IMR-90 (cell line): ENCODE measurements around the gene PITX1. TPM values are rescaled to one million over a fixed set of nuclear protein-coding genes. Genes with fewer than 3 reads are reported as not detected.

Experiments used
- ATAC-seq: fragments of 200-7000 bp; cut with Tn5 transposase; 2 replicates; pipeline ENCODE4 v1.9.1; 2020; ENCODE audit warnings: low read depth, mild to moderate bottlenecking, moderate library complexity
- BruUV-seq: library from RNA; stranded (reverse); fragments of 400-500 nt; replicated peaks from 2 replicates; lab custom pipeline; 2021; lab: Mats Ljungman, UMichigan
- CTCF ChIA-PET: fragments of 300-600 bp; formaldehyde crosslinking; extraction: SDS; loops from one replicate; lab custom pipeline; 2021; ENCODE audit warnings: antibody characterized with exemption; lab: Yijun Ruan, JAX
- POLR2A ChIA-PET: fragments of 300-600 bp; sonication (Branson Sonifier 250); formaldehyde crosslinking; loops from one replicate; lab custom pipeline; 2022; ENCODE audit warnings: antibody characterized with exemption; ENCODE audit not compliant: unreplicated experiment; lab: Charles Lee
- DNase-seq: peaks from one replicate; pipeline ENCODE4 v3.0.0; 2013
- H2AFZ ChIP-seq: replicated peaks from 2 replicates; pipeline ENCODE3; 2013; ENCODE audit warnings: low read length, mild to moderate bottlenecking; ENCODE audit not compliant: poor library complexity
- H2AK5ac ChIP-seq: 2 replicates; pipeline ENCODE4 v1.6.1; 2013; ENCODE audit warnings: low read depth, low read length, inconsistent platforms
- H2AK9ac ChIP-seq: replicated peaks from 2 replicates; pipeline ENCODE3; 2013; ENCODE audit warnings: mild to moderate bottlenecking, low read depth, low read length, moderate library complexity; ENCODE audit not compliant: poor library complexity
- H2BK120ac ChIP-seq: 2 replicates; pipeline ENCODE4 v1.6.1; 2013; ENCODE audit warnings: low read depth, low read length, inconsistent platforms
- H2BK15ac ChIP-seq: 3 replicates; pipeline ENCODE4 v1.6.1; 2013; ENCODE audit warnings: low read depth, low read length, inconsistent platforms
- H2BK20ac ChIP-seq: 2 replicates; pipeline ENCODE4 v1.6.1; 2013; ENCODE audit warnings: low read depth, mild to moderate bottlenecking, inconsistent platforms, low read length, moderate library complexity
- H2BK5ac ChIP-seq: 2 replicates; pipeline ENCODE4 v1.6.1; 2013; ENCODE audit warnings: mild to moderate bottlenecking, low read depth, low read length, inconsistent platforms; ENCODE audit not compliant: poor library complexity, severe bottlenecking
- H3K14ac ChIP-seq: replicated peaks from 2 replicates; pipeline ENCODE4 v1.6.1; 2013; ENCODE audit warnings: low read depth, low read length, inconsistent platforms
- H3K18ac ChIP-seq: 2 replicates; pipeline ENCODE4 v1.6.1; 2013; ENCODE audit warnings: low read depth, low read length, control low read depth
- H3K23ac ChIP-seq: 2 replicates; pipeline ENCODE4 v1.6.1; 2013; ENCODE audit warnings: low read depth, low read length, inconsistent platforms
- H3K27ac ChIP-seq: 2 replicates; pipeline ENCODE4 v1.5.1; 2013; ENCODE audit warnings: mild to moderate bottlenecking, control low read depth, low read length; ENCODE audit not compliant: insufficient read depth
- H3K27me3 ChIP-seq: 2 replicates; pipeline ENCODE4 v1.6.1; 2013; ENCODE audit warnings: low read length; ENCODE audit not compliant: control insufficient read depth, insufficient read depth
- H3K36me3 ChIP-seq: 2 replicates; pipeline ENCODE4 v1.6.1; 2013; ENCODE audit warnings: low read length, mixed read lengths; ENCODE audit not compliant: control insufficient read depth, insufficient read depth
- H3K4ac ChIP-seq: 2 replicates; pipeline ENCODE4 v1.6.1; 2013; ENCODE audit warnings: low read depth, low read length, inconsistent platforms
- H3K4me1 ChIP-seq: 2 replicates; pipeline ENCODE4 v1.6.1; 2013; ENCODE audit warnings: low read length, mixed read lengths; ENCODE audit not compliant: control insufficient read depth, insufficient read depth
- H3K4me2 ChIP-seq: 2 replicates; pipeline ENCODE4 v1.6.1; 2013; ENCODE audit warnings: low read depth, mild to moderate bottlenecking, control low read depth, low read length, moderate library complexity
- H3K4me3 ChIP-seq: 2 replicates; pipeline ENCODE4 v1.5.1; 2013; ENCODE audit warnings: low read depth, mild to moderate bottlenecking, control low read depth, low read length, moderate library complexity; ENCODE audit not compliant: insufficient read depth
- H3K56ac ChIP-seq: 2 replicates; pipeline ENCODE4 v1.6.1; 2013; ENCODE audit warnings: low read length, inconsistent platforms; ENCODE audit not compliant: insufficient read depth; ENCODE audit errors: extremely low read depth
- H3K79me1 ChIP-seq, 2 experiments: 2 replicates each; pipeline ENCODE4 v1.6.1; 2013; ENCODE audit warnings: low read length in 2 of 2, inconsistent platforms in 1 of 2, low read depth in 1 of 2
- H3K9ac ChIP-seq: 2 replicates; pipeline ENCODE4 v1.6.1; 2013; ENCODE audit warnings: low read depth, low read length, control low read depth
- H3K9me1 ChIP-seq: 2 replicates; pipeline ENCODE4 v1.6.1; 2013; ENCODE audit warnings: low read length, inconsistent platforms; ENCODE audit not compliant: insufficient read depth
- H3K9me3 ChIP-seq: 2 replicates; pipeline ENCODE4 v1.6.1; 2013; ENCODE audit warnings: low read length; ENCODE audit not compliant: control insufficient read depth, insufficient read depth
- H4K20me1 ChIP-seq: 2 replicates; pipeline ENCODE4 v1.6.1; 2013; ENCODE audit warnings: low read length, inconsistent platforms; ENCODE audit not compliant: insufficient read depth
- H4K5ac ChIP-seq: 2 replicates; pipeline ENCODE4 v1.6.1; 2013; ENCODE audit warnings: mild to moderate bottlenecking, low read depth, low read length, control low read depth
- H4K8ac ChIP-seq, 2 experiments: 2 replicates each; pipeline ENCODE4 v1.6.1; 2013; ENCODE audit warnings: low read depth in 2 of 2, low read length in 2 of 2, control low read depth in 1 of 2, inconsistent platforms in 1 of 2
- H4K91ac ChIP-seq: 2 replicates; pipeline ENCODE4 v1.6.1; 2013; ENCODE audit warnings: low read depth, low read length, inconsistent platforms; ENCODE audit not compliant: insufficient read depth
- BHLHE40 ChIP-seq: fragments of 150-350 bp; IDR thresholded peaks from 2 replicates; pipeline ENCODE4 v1.6.1; 2016; ENCODE audit warnings: mild to moderate bottlenecking, low read depth, low read length
- CHD1 ChIP-seq: IDR thresholded peaks from 2 replicates; pipeline ENCODE4 v1.6.1; 2012; ENCODE audit warnings: low read depth, low read length, improper control_type of control experiment
- CTCF ChIP-seq: conservative IDR thresholded peaks from 2 replicates; pipeline ENCODE4 v1.5.1; 2012; ENCODE audit warnings: mild to moderate bottlenecking, low read depth, low read length, improper control_type of control experiment
- FOS ChIP-seq: fragments of 150-350 bp; IDR thresholded peaks from 2 replicates; pipeline ENCODE4 v1.6.1; 2016; ENCODE audit warnings: low read depth, low read length
- MAFK ChIP-seq: IDR thresholded peaks from 2 replicates; pipeline ENCODE4 v1.6.1; 2012; ENCODE audit warnings: low read depth, low read length, improper control_type of control experiment
- MXI1 ChIP-seq: IDR thresholded peaks from 2 replicates; pipeline ENCODE4 v1.6.1; 2012; ENCODE audit warnings: low read depth, mild to moderate bottlenecking, low read length, moderate library complexity, borderline replicate concordance
- POLR2A ChIP-seq: IDR thresholded peaks from 2 replicates; pipeline ENCODE4 v1.6.1; 2012; ENCODE audit warnings: mild to moderate bottlenecking, low read depth, low read length
- RAD21 ChIP-seq: IDR thresholded peaks from 2 replicates; pipeline ENCODE4 v1.6.1; 2012; ENCODE audit warnings: low read length, improper control_type of control experiment
- RFX5 ChIP-seq: IDR thresholded peaks from 2 replicates; pipeline ENCODE4 v1.8.0; 2012; ENCODE audit warnings: low read depth, mild to moderate bottlenecking, low read length, moderate library complexity
- SMC3 ChIP-seq: fragments of 150-350 bp; IDR thresholded peaks from 2 replicates; pipeline ENCODE4 v1.6.1; 2016; ENCODE audit warnings: low read depth, mild to moderate bottlenecking, antibody characterized with exemption, low read length, moderate library complexity
- WGBS, 2 experiments: methylation state at CpG; one replicate each; pipeline versions ENCODE4 v1.1.5 to v1.1.7; 2013; ENCODE audit warnings: missing lambda C conversion rate in 2 of 2; ENCODE audit not compliant: insufficient read length in 1 of 2; ENCODE audit errors: extremely low coverage in 2 of 2; 5-methylcytosine and 5-hydroxymethylcytosine counted together
- dilution Hi-C: fragments of 300-500 bp; cut with HindIII; formaldehyde crosslinking; loops from one replicate; pipeline ENCODE4 v1.14.3; 2018; ENCODE audit warnings: low sequenced_read_pairs; ENCODE audit not compliant: unreplicated experiment
- in situ Hi-C: fragments of 300-500 bp; cut with MboI; formaldehyde crosslinking; loops from 3 replicates; pipeline ENCODE4 v1.14.3; 2019; ENCODE audit warnings: low sequenced_read_pairs, inconsistent platforms, mixed read lengths
- intact Hi-C: fragments of 100-400 bp; cut with micrococcal nuclease; formaldehyde crosslinking; loops from 2 replicates; pipeline ENCODE4 v1.10.0; 2022
- polyA plus RNA-seq, 3 experiments: library from polyadenylated mRNA; depleted of rRNA; stranded (reverse); fragments of >200 nt; gene quantifications; 2 replicates each; pipeline ENCODE4 v1.2.3, GENCODE V29; 2012; ENCODE audit warnings: low replicate concordance in 1 of 3
- total RNA-seq: library from RNA; depleted of rRNA; stranded (reverse); fragments of >200 nt; gene quantifications from 2 replicates; pipeline ENCODE4 v1.2.3, GENCODE V29; 2012
- TF ChIP-seq, protein P1 (sequence below): fragments of 150-350 bp; IDR thresholded peaks from 2 replicates; pipeline ENCODE4 v1.6.1; 2016; ENCODE audit warnings: low read depth, mild to moderate bottlenecking, low read length, moderate library complexity, borderline replicate concordance

PITX1 gene
- total and polyA plus RNA-seq, 2 of the 4 experiments (the other 2 are of a cell fraction), result 10.4 to 29.8 TPM

GRCh38 chr5:135011355-135012032 lies 22.5 kb downstream of the PITX1 start (continued):
- TF ChIP-seq BHLHE40, result no peak

DNA sequence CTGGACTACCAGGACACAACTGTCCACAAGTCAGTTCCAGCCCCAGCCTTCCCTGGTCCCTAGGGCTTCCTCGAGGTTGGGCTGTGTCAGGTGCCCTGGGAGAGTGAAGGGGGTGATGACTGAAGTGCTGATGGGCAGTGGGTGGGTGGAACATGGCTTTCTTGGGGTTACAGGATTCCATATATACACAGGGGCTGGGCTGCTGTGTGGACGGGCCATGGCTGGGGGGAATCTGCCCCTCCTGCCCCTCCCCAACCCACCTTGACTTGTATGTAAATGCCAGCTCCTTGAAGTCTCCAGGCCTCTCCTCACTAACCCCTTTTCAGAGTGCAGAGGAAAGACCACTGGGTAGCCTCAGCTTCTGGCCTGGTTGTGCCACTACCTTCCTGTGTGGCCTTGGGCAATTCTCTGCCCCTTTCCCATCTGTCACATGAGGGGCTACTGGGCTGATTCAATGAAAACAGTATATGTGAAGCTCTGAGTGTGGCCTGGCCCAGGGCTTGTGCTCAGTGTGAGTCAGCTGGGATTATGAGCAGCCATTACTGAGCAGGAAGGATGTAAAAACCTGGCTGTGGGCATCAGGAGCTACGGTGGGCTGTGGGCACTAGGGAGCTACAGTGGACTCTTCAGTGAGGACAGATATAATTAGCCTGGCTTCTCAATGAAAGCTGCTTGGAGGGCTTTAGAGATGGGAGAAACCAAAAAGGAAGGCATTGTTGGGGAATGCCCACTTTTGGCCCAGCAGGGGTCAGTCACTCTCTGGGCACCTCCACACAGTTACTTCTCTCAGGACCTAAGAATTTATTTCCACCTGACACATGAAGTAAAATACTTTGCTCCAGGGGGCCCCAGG lies 23.3 kb downstream of the PITX1 start:
- Histone ChIP-seq H4K5ac (no peak overlapping the region), H3K27ac (no peak overlapping the region), H3K9me1 (peaks cover 9% of the 10 kb centered on the region; the same call in 1 of the 2 replicates), H2BK15ac (no peak overlapping the region), H3K14ac (0 out of 2 replicates have a peak overlapping the region, but pooled peaks have one; percentile 21), H2BK5ac (no peak overlapping the region), H3K9me3 (no peaks in the 10 kb centered on the region), H4K8ac (no peak overlapping the region), H4K91ac (no peak overlapping the region), H3K9ac (no peak overlapping the region), H3K4me3 (no peak overlapping the region), H3K4ac (no peak overlapping the region), H2BK120ac (no peak overlapping the region), H3K4me1 (peaks cover 7% of the 10 kb centered on the region; the same call in 1 of the 2 replicates), H3K27me3 (no peaks in the 10 kb centered on the region), H2AFZ (no peak overlapping the region), H3K79me1 (no peaks in the 10 kb centered on the region), H4K20me1 (peaks cover 6% of the 10 kb centered on the region), H3K18ac (no peak overlapping the region), H3K56ac (no peak overlapping the region), H3K4me2 (no peak overlapping the region), H2AK9ac (no peak overlapping the region), H2AK5ac (peak overlapping the region; percentile 56; the same call in 1 of the 2 replicates), H3K23ac (no peak overlapping the region), H3K36me3 (no peaks in the 10 kb centered on the region; the same call in 1 of the 2 replicates), H2BK20ac (no peak overlapping the region)
- DNase-seq (peak; percentile 27), ATAC-seq (peak; percentile 19; the same call in 1 of the 2 replicates)
- dilution Hi-C loops (no loop called here), intact Hi-C loops (no loop called here), in situ Hi-C loops (loop anchor here (10.0 kb wide), 1 partner anchor 324 kb away; no protein-coding TSS in a partner anchor)
- BruUV-seq, result no TSS peak
- ChIA-PET CTCF (interaction anchor here (1.0 kb wide), 1 partner anchor 180 kb away, joined by 3 read pairs; no protein-coding TSS in a partner anchor), POLR2A (no interaction called here)
- 100% methylated on average over 1 of the region's 3 CpGs; no CpG with 5 or more reads in 1 of the 2 experiments for WGBS, 2 experiments
- TF ChIP-seq BHLHE40, result no peak
- TF ChIP-seq POLR2A, result no peak
- no peak for TF ChIP-seq MXI1
- TF ChIP-seq CTCF, result peak; percentile 41
- TF ChIP-seq, protein P1, sequence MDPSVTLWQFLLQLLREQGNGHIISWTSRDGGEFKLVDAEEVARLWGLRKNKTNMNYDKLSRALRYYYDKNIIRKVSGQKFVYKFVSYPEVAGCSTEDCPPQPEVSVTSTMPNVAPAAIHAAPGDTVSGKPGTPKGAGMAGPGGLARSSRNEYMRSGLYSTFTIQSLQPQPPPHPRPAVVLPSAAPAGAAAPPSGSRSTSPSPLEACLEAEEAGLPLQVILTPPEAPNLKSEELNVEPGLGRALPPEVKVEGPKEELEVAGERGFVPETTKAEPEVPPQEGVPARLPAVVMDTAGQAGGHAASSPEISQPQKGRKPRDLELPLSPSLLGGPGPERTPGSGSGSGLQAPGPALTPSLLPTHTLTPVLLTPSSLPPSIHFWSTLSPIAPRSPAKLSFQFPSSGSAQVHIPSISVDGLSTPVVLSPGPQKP, result no peak
- peak; percentile 29; the same call in 1 of the 2 replicates for TF ChIP-seq SMC3
- TF ChIP-seq RFX5, result no peak
- peak; percentile 45 for TF ChIP-seq RAD21
- no peak for TF ChIP-seq FOS
- no peak for TF ChIP-seq CHD1
- TF ChIP-seq MAFK, result no peak
